ENCODE data around the gene ART3.

DNA sequence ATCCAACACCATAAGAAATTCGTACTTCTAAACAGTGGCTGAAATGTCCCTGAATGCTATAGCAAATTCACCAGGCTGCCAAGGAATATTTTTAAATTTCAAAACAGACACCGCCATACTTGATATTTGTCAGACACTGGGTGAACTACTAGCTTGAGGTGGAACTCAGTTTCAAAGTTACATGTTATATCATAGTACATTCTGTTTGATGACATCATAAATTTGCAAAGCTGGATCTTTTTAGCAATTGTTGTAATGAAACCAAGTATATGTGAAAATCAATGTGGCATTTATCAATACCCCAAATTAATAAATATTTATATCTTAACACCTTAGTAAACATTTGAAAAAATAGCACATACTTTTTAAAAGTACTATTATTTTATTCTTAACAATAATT is 14.2 kb downstream of the ART3 start:
- TF ChIP-seq, protein P1, sequence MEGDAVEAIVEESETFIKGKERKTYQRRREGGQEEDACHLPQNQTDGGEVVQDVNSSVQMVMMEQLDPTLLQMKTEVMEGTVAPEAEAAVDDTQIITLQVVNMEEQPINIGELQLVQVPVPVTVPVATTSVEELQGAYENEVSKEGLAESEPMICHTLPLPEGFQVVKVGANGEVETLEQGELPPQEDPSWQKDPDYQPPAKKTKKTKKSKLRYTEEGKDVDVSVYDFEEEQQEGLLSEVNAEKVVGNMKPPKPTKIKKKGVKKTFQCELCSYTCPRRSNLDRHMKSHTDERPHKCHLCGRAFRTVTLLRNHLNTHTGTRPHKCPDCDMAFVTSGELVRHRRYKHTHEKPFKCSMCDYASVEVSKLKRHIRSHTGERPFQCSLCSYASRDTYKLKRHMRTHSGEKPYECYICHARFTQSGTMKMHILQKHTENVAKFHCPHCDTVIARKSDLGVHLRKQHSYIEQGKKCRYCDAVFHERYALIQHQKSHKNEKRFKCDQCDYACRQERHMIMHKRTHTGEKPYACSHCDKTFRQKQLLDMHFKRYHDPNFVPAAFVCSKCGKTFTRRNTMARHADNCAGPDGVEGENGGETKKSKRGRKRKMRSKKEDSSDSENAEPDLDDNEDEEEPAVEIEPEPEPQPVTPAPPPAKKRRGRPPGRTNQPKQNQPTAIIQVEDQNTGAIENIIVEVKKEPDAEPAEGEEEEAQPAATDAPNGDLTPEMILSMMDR (optimal IDR thresholded peaks at IDR 0.05 in 1 of 3, IDR thresholded peaks at IDR 0.05 in 1 of 3, conservative IDR thresholded peaks at IDR 0.05 in 1 of 3; ENCODE audit: extremely low read depth in 1 of 3, insufficient read depth in 2 of 3, low read length in 3 of 3), result no peak
- no peak for TF ChIP-seq EZH2 (IDR thresholded peaks at IDR 0.05; ENCODE audit: low read length)
